Activated CD8-positive, alpha-beta memory T cell treated with anti-CD3 and anti-CD28 coated beads, Interleukin-2, amount 10 ng/mL, durations not matched to agents 7 days and 5 days (primary cell): Measurements from ENCODE around the gene PPP1R7. TPM values are rescaled to one million over a fixed set of nuclear protein-coding genes. Genes with fewer than 3 reads are reported as not detected.
A peak's percentile ranks its signal among the peaks of the same experiment; 100 is the strongest.

Experiments used
- ATAC-seq: fragments of 150-1000 bp; cut with Tn5 transposase; one replicate; pipeline ENCODE4 v1.10.0; 2021; ENCODE audit warnings: moderate library complexity
- CTCF ChIA-PET: fragments of 350-600 bp; sonication (Branson Sonifier 250); formaldehyde crosslinking; loops from one replicate; lab custom pipeline; 2021; ENCODE audit warnings: antibody characterized with exemption; lab: Charles Lee
- DNase-seq: peaks from one replicate; pipeline ENCODE4 v3.0.0-alpha.2; 2020
- H3K27ac Mint-ChIP-seq: one replicate; pipeline ENCODE4 v1.8.0; 2021; ENCODE audit warnings: mild to moderate bottlenecking, mixed read lengths
- H3K27me3 Mint-ChIP-seq: one replicate; pipeline ENCODE4 v1.8.0; 2021; ENCODE audit warnings: mixed read lengths
- H3K36me3 Mint-ChIP-seq: one replicate; pipeline ENCODE4 v1.8.0; 2021; ENCODE audit warnings: mild to moderate bottlenecking, mixed read lengths
- H3K4me1 Mint-ChIP-seq: one replicate; pipeline ENCODE4 v1.8.0; 2021; ENCODE audit warnings: mixed read lengths
- H3K4me3 Mint-ChIP-seq: one replicate; pipeline ENCODE4 v1.8.0; 2021; ENCODE audit warnings: mild to moderate bottlenecking, moderate library complexity, mixed read lengths
- H3K9me3 Mint-ChIP-seq: one replicate; pipeline ENCODE4 v1.8.0; 2022; ENCODE audit warnings: low read depth, mixed read lengths
- total RNA-seq, 2 experiments: library from RNA; stranded (reverse); gene quantifications; one replicate each; pipeline ENCODE4 v1.2.3, GENCODE V29; 2021

Gene PPP1R7
- total RNA-seq, 2 experiments from 2014 or later: 86.4 to 99.5 TPM

- CTCF ChIA-PET: no interaction called here
- H3K27me3 Mint-ChIP-seq: no peaks in the 10 kb centered on the region
- DNase-seq (no peak), ATAC-seq (no peak)
- peaks cover 2% of the 10 kb centered on the region for H3K36me3 Mint-ChIP-seq
- no peaks in the 10 kb centered on the region for H3K9me3 Mint-ChIP-seq
- no peak overlapping the region for H3K27ac Mint-ChIP-seq
- H3K4me1 Mint-ChIP-seq: no peaks in the 10 kb centered on the region
- H3K4me3 Mint-ChIP-seq: no peak overlapping the region
Measured at GRCh38 chr2:241138471-241138870, 11.8 kb upstream of the PPP1R7 start.

- H3K4me3 Mint-ChIP-seq: no peak overlapping the region
- H3K27me3 Mint-ChIP-seq: no peaks in the 10 kb centered on the region
- no peak overlapping the region for H3K27ac Mint-ChIP-seq
- H3K9me3 Mint-ChIP-seq: no peaks in the 10 kb centered on the region
- DNase-seq (no peak), ATAC-seq (no peak)
- peaks cover 2% of the 10 kb centered on the region for H3K36me3 Mint-ChIP-seq
- no peaks in the 10 kb centered on the region for H3K4me1 Mint-ChIP-seq
- CTCF ChIA-PET: interaction anchor here (0.8 to 1.8 kb wide), 4 partner anchors 11 to 62 kb away, joined by 3 to 4 read pairs (median 3); partner anchors contain the start of gene PPP1R7
Measured at GRCh38 chr2:241139531-241140444, 10.5 kb upstream of the PPP1R7 start.

- Mint-ChIP-seq H3K27ac (no peak overlapping the region), H3K27me3 (no peaks in the 10 kb centered on the region), H3K36me3 (peaks cover 2% of the 10 kb centered on the region), H3K4me1 (no peaks in the 10 kb centered on the region), H3K9me3 (no peaks in the 10 kb centered on the region), H3K4me3 (no peak overlapping the region)
- no peak for ATAC-seq
- no peak for DNase-seq
- CTCF ChIA-PET: interaction anchor here (0.8 to 1.8 kb wide), 4 partner anchors 10 to 63 kb away, joined by 3 to 4 read pairs (median 3); partner anchors contain the start of gene PPP1R7
Measured at GRCh38 chr2:241140445-241140840, 9.8 kb upstream of the PPP1R7 start.

- no peak overlapping the region for H3K27ac Mint-ChIP-seq
- CTCF ChIA-PET: interaction anchor here (1.0 to 1.8 kb wide), 2 partner anchors 9 to 31 kb away, joined by 3 to 4 read pairs; partner anchors contain the start of gene PPP1R7
- H3K36me3 Mint-ChIP-seq: no peaks in the 10 kb centered on the region
- ATAC-seq (no peak), DNase-seq (no peak)
- H3K27me3 Mint-ChIP-seq: no peaks in the 10 kb centered on the region
- H3K9me3 Mint-ChIP-seq: no peaks in the 10 kb centered on the region
- no peaks in the 10 kb centered on the region for H3K4me1 Mint-ChIP-seq
- no peak overlapping the region for H3K4me3 Mint-ChIP-seq
Measured at GRCh38 chr2:241141214-241141770, 9.0 kb upstream of the PPP1R7 start.

- CTCF ChIA-PET: no interaction called here
- ATAC-seq (no peak), DNase-seq (no peak)
- Mint-ChIP-seq H3K4me3 (no peak overlapping the region), H3K27me3 (no peaks in the 10 kb centered on the region), H3K9me3 (no peaks in the 10 kb centered on the region), H3K36me3 (no peaks in the 10 kb centered on the region), H3K27ac (no peak overlapping the region), H3K4me1 (peaks cover 2% of the 10 kb centered on the region)
Measured at GRCh38 chr2:241142063-241142462, 8.2 kb upstream of the PPP1R7 start.

GRCh38 chr2:241142593-241142992 lies 7.7 kb upstream of the PPP1R7 start:
- no peaks in the 10 kb centered on the region for H3K9me3 Mint-ChIP-seq
- H3K4me3 Mint-ChIP-seq: no peak overlapping the region
- H3K27ac Mint-ChIP-seq: no peak overlapping the region
- no peaks in the 10 kb centered on the region for H3K27me3 Mint-ChIP-seq
- peaks cover 3% of the 10 kb centered on the region for H3K4me1 Mint-ChIP-seq
- H3K36me3 Mint-ChIP-seq: no peaks in the 10 kb centered on the region
- CTCF ChIA-PET: no interaction called here
- DNase-seq (no peak), ATAC-seq (no peak)

- CTCF ChIA-PET: no interaction called here
- Mint-ChIP-seq H3K4me3 (no peak overlapping the region), H3K9me3 (no peaks in the 10 kb centered on the region)
Measured at GRCh38 chr2:241146286-241146685, 4.0 kb upstream of the PPP1R7 start.

GRCh38 chr2:241147336-241147735 lies 2.9 kb upstream of the PPP1R7 start:
- Mint-ChIP-seq H3K9me3 (no peaks in the 10 kb centered on the region), H3K4me3 (no peak overlapping the region), H3K36me3 (peaks cover 3% of the 10 kb centered on the region), H3K27me3 (no peaks in the 10 kb centered on the region), H3K27ac (no peak overlapping the region), H3K4me1 (peaks cover 32% of the 10 kb centered on the region)
- ATAC-seq (no peak), DNase-seq (no peak)
- CTCF ChIA-PET: no interaction called here

More at GRCh38 chr2:241146286-241146685, 4.0 kb upstream of the PPP1R7 start:
- Mint-ChIP-seq H3K27me3 (no peaks in the 10 kb centered on the region), H3K27ac (no peak overlapping the region), H3K4me1 (peaks cover 21% of the 10 kb centered on the region), H3K36me3 (peaks cover 2% of the 10 kb centered on the region)
- DNase-seq (no peak), ATAC-seq (no peak)

GRCh38 chr2:241148239-241148638 lies 2.0 kb upstream of the PPP1R7 start:
- ATAC-seq (no peak), DNase-seq (no peak)
- H3K36me3 Mint-ChIP-seq: peaks cover 5% of the 10 kb centered on the region
- CTCF ChIA-PET: interaction anchor here (0.9 kb wide), 1 partner anchor 70 kb away, joined by 3 read pairs; no protein-coding TSS in a partner anchor
- H3K4me1 Mint-ChIP-seq: peaks cover 38% of the 10 kb centered on the region
- no peak overlapping the region for H3K27ac Mint-ChIP-seq
- no peaks in the 10 kb centered on the region for H3K9me3 Mint-ChIP-seq
- H3K27me3 Mint-ChIP-seq: no peaks in the 10 kb centered on the region
- H3K4me3 Mint-ChIP-seq: peak overlapping the region; percentile 89

GRCh38 chr2:241148891-241149674 lies 1.2 kb upstream of the PPP1R7 start, which contains the start of gene PASK:
Gene PASK, minus strand, starts transcription at chr2:241149472. Its CDS starts 6,440 bp downstream, at chr2:241143032.
- H3K4me1 Mint-ChIP-seq: peaks cover 44% of the 10 kb centered on the region
- ATAC-seq (peak; percentile 85), DNase-seq (peak; percentile 97)
- peaks cover 10% of the 10 kb centered on the region for H3K36me3 Mint-ChIP-seq
- H3K9me3 Mint-ChIP-seq: no peaks in the 10 kb centered on the region
- CTCF ChIA-PET: interaction anchor here (0.8 to 3.1 kb wide), 5 partner anchors 48 to 635 kb away, joined by 3 to 20 read pairs (median 3); partner anchors contain the start of gene MTERF4
- no peaks in the 10 kb centered on the region for H3K27me3 Mint-ChIP-seq
- peak within 1 kb of the TSS; percentile 89 for H3K4me3 Mint-ChIP-seq
- H3K27ac Mint-ChIP-seq: peak within 1 kb of the TSS; percentile 84

- Mint-ChIP-seq H3K4me1 (peaks cover 44% of the 10 kb centered on the region), H3K27me3 (no peaks in the 10 kb centered on the region), H3K4me3 (peak overlapping the region; percentile 89), H3K36me3 (peaks cover 10% of the 10 kb centered on the region), H3K9me3 (no peaks in the 10 kb centered on the region), H3K27ac (peak overlapping the region; percentile 74)
- CTCF ChIA-PET: interaction anchor here (0.8 to 3.1 kb wide), 6 partner anchors 48 to 636 kb away, joined by 3 to 20 read pairs (median 3); partner anchors contain the start of gene MTERF4
- DNase-seq (no peak), ATAC-seq (peak; percentile 20)
Measured at GRCh38 chr2:241149675-241149924, 667 bp upstream of the PPP1R7 start.

- no peak for DNase-seq
- CTCF ChIA-PET: interaction anchor here (0.7 to 3.1 kb wide), 7 partner anchors 10 to 467 kb away, joined by 3 to 20 read pairs (median 4); partner anchors contain the start of gene MTERF4
- H3K9me3 Mint-ChIP-seq: no peaks in the 10 kb centered on the region
- H3K27ac Mint-ChIP-seq: peak overlapping the region; percentile 84
- H3K4me1 Mint-ChIP-seq: peaks cover 44% of the 10 kb centered on the region
- no peaks in the 10 kb centered on the region for H3K27me3 Mint-ChIP-seq
- peak overlapping the region; percentile 89 for H3K4me3 Mint-ChIP-seq
- ATAC-seq: no peak
- peaks cover 13% of the 10 kb centered on the region for H3K36me3 Mint-ChIP-seq
Measured at GRCh38 chr2:241150660-241151530, 628 bp downstream of the PPP1R7 start.
